Endothelial cell of umbilical vein (primary cell): ENCODE measurements around the gene SPDYE4. TPM values are rescaled to one million over a fixed set of nuclear protein-coding genes. Genes with fewer than 3 reads are reported as not detected.

Experiments used
- BruUV-seq: library from RNA; stranded (reverse); fragments of 400-500 nt; replicated peaks from 2 replicates; lab custom pipeline; 2021; lab: Mats Ljungman, UMichigan
- CTCF ChIA-PET: fragments of 300-600, 350-600 bp; sonication (Branson Sonifier 250); formaldehyde crosslinking; loops from one replicate; lab custom pipeline; 2021; ENCODE audit warnings: antibody characterized with exemption, inconsistent platforms; lab: Charles Lee
- POLR2A ChIA-PET: fragments of 300-600, 350-600 bp; sonication (Branson Sonifier 250); formaldehyde crosslinking; loops from one replicate; lab custom pipeline; 2021; ENCODE audit warnings: antibody characterized with exemption, inconsistent platforms; lab: Charles Lee
- DNase-seq: peaks from one replicate; pipeline ENCODE4 v3.0.0-alpha.2; 2011; ENCODE audit warnings: low read depth, low spot score
- FAIRE-seq: peaks from 2 replicates; lab custom pipeline; 2011; peaks lifted over from hg19 to GRCh38; lab: Jason Lieb, UNC
- H2AFZ ChIP-seq: 2 replicates; pipeline ENCODE4 v1.6.0; 2012; ENCODE audit warnings: low read depth, low read length, control low read depth, inconsistent platforms
- H3K27ac ChIP-seq: 2 replicates; pipeline ENCODE4 v1.5.1; 2011; ENCODE audit warnings: low read depth, mild to moderate bottlenecking, control low read depth, low read length, moderate library complexity; ENCODE audit not compliant: insufficient read depth
- H3K27me3 ChIP-seq, 2 experiments: 2 replicates each; pipeline versions ENCODE4 v1.6.0 to v1.6.1; 2011; ENCODE audit warnings: low read length in 2 of 2, mixed read lengths in 1 of 2; ENCODE audit not compliant: control insufficient read depth in 2 of 2, insufficient read depth in 2 of 2
- H3K36me3 ChIP-seq, 2 experiments: 2 replicates in 1 of 2; 3 replicates in 1 of 2; pipeline ENCODE4 v1.5.1; 2011; ENCODE audit warnings: low read length in 2 of 2, mild to moderate bottlenecking in 1 of 2, moderate library complexity in 1 of 2; ENCODE audit not compliant: control insufficient read depth in 2 of 2, insufficient read depth in 2 of 2; ENCODE audit errors: extremely low read depth in 1 of 2
- H3K4me1 ChIP-seq: 3 replicates; pipeline ENCODE4 v1.5.1; 2011; ENCODE audit warnings: mild to moderate bottlenecking, low read length; ENCODE audit not compliant: control insufficient read depth, insufficient read depth; ENCODE audit errors: extremely low read depth
- H3K4me2 ChIP-seq: 2 replicates; pipeline ENCODE4 v1.6.1; 2011; ENCODE audit warnings: low read length, control low read depth, mixed read lengths; ENCODE audit not compliant: insufficient read depth
- H3K4me3 ChIP-seq, 3 experiments: fragments of 200-600 bp in 1 of 3; sonication (generic), shearing (Covaris generic) in 1 of 3; replicated peaks in 1 of 3; 2 replicates each; pipeline ENCODE4 v1.5.1; 2011 to 2016; ENCODE audit warnings: control low read depth in 3 of 3, low read length in 3 of 3, mild to moderate bottlenecking in 2 of 3, inconsistent platforms in 1 of 3, low read depth in 1 of 3, moderate library complexity in 1 of 3; ENCODE audit not compliant: insufficient read depth in 1 of 3
- H3K79me2 ChIP-seq: 2 replicates; pipeline ENCODE4 v1.6.0; 2012; ENCODE audit warnings: low read length, inconsistent platforms; ENCODE audit not compliant: control insufficient read depth, insufficient read depth
- H3K9ac ChIP-seq: replicated peaks from 2 replicates; pipeline ENCODE3; 2011; ENCODE audit warnings: low read length, control low read depth; ENCODE audit not compliant: insufficient read depth; ENCODE audit errors: extremely low read depth
- H3K9me1 ChIP-seq: replicated peaks from 3 replicates; pipeline ENCODE4 v1.6.0; 2011; ENCODE audit warnings: mild to moderate bottlenecking, low read length; ENCODE audit not compliant: control insufficient read depth, insufficient read depth; ENCODE audit errors: extremely low read depth
- H3K9me3 ChIP-seq: replicated peaks from 2 replicates; pipeline ENCODE4 v1.5.1; 2012; ENCODE audit warnings: low read length, inconsistent platforms; ENCODE audit not compliant: control insufficient read depth, insufficient read depth
- H4K20me1 ChIP-seq: replicated peaks from 2 replicates; pipeline ENCODE3; 2011; ENCODE audit warnings: mild to moderate bottlenecking, low read length; ENCODE audit not compliant: control insufficient read depth, insufficient read depth; ENCODE audit errors: extremely low read depth
- EZH2 ChIP-seq: IDR thresholded peaks from 2 replicates; pipeline ENCODE4 v1.6.1; 2012; ENCODE audit warnings: borderline replicate concordance, low read depth, mild to moderate bottlenecking, moderate library complexity, low read length, inconsistent platforms; ENCODE audit not compliant: severe bottlenecking
- FOS ChIP-seq: IDR thresholded peaks from 2 replicates; pipeline ENCODE4 v1.6.1; 2011; ENCODE audit warnings: mild to moderate bottlenecking, low read length, moderate library complexity, borderline replicate concordance; ENCODE audit not compliant: insufficient read depth
- GATA2 ChIP-seq: IDR thresholded peaks from 2 replicates; pipeline ENCODE4 v1.7.0; 2011; ENCODE audit warnings: low read depth, mild to moderate bottlenecking, moderate library complexity, mixed read lengths, low read length; ENCODE audit not compliant: insufficient read length, insufficient read depth
- JUN ChIP-seq: IDR thresholded peaks from 2 replicates; pipeline ENCODE4 v1.6.1; 2011; ENCODE audit warnings: borderline replicate concordance, low read depth; ENCODE audit not compliant: insufficient read length, insufficient read depth
- MAX ChIP-seq: IDR thresholded peaks from 2 replicates; pipeline ENCODE4 v1.6.1; 2011; ENCODE audit not compliant: insufficient read depth, insufficient read length
- MYC ChIP-seq: IDR thresholded peaks from one replicate; pipeline ENCODE4 v1.6.1; 2011; ENCODE audit warnings: mild to moderate bottlenecking, low read depth, low read length
- POLR2A ChIP-seq: IDR thresholded peaks from 2 replicates; pipeline ENCODE4 v1.6.1; 2012; ENCODE audit warnings: low read depth, mild to moderate bottlenecking, control low read depth, low read length
- POLR2AphosphoS5 ChIP-seq: IDR thresholded peaks from 2 replicates; pipeline ENCODE4 v1.6.1; 2012; ENCODE audit warnings: low read depth, mild to moderate bottlenecking, control low read depth, low read length, moderate library complexity; ENCODE audit not compliant: insufficient read depth
- dilution Hi-C: fragments of 300-500 bp; cut with MboI; formaldehyde crosslinking; loops from one replicate; pipeline ENCODE4 v1.15.0; 2019; ENCODE audit warnings: low sequenced_read_pairs; ENCODE audit not compliant: extremely low pct_ligation_motif_present
- intact Hi-C: fragments of 100-400 bp; cut with micrococcal nuclease; formaldehyde crosslinking; loops from one replicate; pipeline ENCODE4 v1.10.0; 2022
- polyA plus RNA-seq, 4 experiments: library from polyadenylated mRNA; depleted of rRNA in 3 of 4; stranded (reverse) in 3 of 4; unstranded in 1 of 4; fragments of >200 nt; gene quantifications; 2 replicates each; pipeline versions ENCODE4 v1.2.1 to v1.2.3, GENCODE V29; 2011 to 2012; ENCODE audit warnings: missing spikeins in 1 of 4
- total RNA-seq: library from RNA; stranded (reverse); gene quantifications from 2 replicates; pipeline ENCODE4 v1.2.3, GENCODE V29; 2021
- TF ChIP-seq, protein P1 (sequence below), 2 donors: IDR thresholded peaks; 1 replicate in 1 of 2; 2 replicates in 1 of 2; pipeline ENCODE4 v1.5.1; 2011; ENCODE audit warnings: low read length in 2 of 2, mild to moderate bottlenecking in 2 of 2, moderate library complexity in 2 of 2, control low read depth in 1 of 2, inconsistent platforms in 1 of 2, low read depth in 1 of 2; ENCODE audit not compliant: insufficient read depth in 1 of 2; ENCODE audit errors: extremely low read depth in 1 of 2

Gene SPDYE4
- total and polyA plus RNA-seq, 2 donors (not counting 3 experiments of a cell fraction or from before 2014, with no cell fraction given) = not detected

DNA sequence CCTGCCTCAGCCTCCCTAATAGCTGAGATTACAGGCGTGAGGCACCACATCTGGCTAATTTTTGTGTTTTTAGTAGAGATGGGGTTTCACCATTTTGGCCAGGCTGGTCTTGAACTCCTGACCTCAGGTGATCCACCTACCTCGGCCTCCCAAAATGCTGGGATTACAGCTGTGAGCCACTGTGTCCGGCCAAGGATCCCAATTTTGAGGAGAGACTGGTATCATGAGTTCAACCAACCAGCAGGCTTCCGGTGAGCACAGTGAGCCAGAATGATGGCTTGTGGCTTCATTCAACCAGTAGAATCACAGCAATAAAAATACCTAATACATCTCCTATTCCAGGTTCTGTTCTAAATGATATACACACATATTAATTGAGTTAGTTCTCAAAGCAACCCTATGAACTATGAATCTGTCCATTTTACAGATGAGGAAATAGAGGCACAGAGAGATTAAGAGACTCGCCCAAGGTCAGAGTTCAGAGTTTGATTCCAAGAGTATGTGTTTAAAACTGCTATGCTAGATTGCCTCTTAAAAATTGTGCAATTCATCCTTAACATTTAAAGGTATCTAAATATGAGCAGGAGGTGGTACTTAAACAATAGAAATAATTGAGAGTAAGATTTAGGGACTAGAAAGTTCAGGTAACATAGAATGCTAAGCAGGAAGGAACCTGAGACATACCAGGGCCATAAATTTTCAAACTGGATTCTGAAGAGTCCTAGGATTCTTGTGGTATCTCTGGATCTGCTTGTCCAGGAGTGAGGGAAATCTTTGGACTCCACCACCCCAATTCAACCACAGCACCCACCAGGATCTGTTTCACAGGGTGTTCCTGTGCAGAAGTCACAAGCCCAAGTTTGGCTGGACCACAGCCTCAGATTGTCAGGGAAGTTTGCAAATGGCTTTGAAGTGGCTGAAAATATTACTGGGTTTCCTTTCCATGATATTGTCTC lies 38.8 kb downstream of the SPDYE4 start:
- Histone ChIP-seq H3K36me3 (no peaks in the 10 kb centered on the region), H3K79me2 (no peaks in the 10 kb centered on the region), H3K4me2 (no peak overlapping the region), H3K27ac (no peak overlapping the region), H3K9me3 (no peaks in the 10 kb centered on the region), H4K20me1 (no peaks in the 10 kb centered on the region), H3K4me1 (no peaks in the 10 kb centered on the region), H3K4me3 (no peak overlapping the region), H3K27me3 (no peaks in the 10 kb centered on the region), H3K9ac (no peak overlapping the region), H2AFZ (no peak overlapping the region), H3K9me1 (no peaks in the 10 kb centered on the region)
- DNase-seq (no peak), FAIRE-seq (no peak)
- intact Hi-C loops = no loop called here
- POLR2A ChIA-PET = no interaction called here
- BruUV-seq = no TSS peak
- TF ChIP-seq POLR2AphosphoS5 (no peak), EZH2 (no peak), POLR2A (no peak), GATA2 (no peak), FOS (no peak), JUN (no peak), MAX (no peak), MYC (no peak)
- TF ChIP-seq, protein P1, sequence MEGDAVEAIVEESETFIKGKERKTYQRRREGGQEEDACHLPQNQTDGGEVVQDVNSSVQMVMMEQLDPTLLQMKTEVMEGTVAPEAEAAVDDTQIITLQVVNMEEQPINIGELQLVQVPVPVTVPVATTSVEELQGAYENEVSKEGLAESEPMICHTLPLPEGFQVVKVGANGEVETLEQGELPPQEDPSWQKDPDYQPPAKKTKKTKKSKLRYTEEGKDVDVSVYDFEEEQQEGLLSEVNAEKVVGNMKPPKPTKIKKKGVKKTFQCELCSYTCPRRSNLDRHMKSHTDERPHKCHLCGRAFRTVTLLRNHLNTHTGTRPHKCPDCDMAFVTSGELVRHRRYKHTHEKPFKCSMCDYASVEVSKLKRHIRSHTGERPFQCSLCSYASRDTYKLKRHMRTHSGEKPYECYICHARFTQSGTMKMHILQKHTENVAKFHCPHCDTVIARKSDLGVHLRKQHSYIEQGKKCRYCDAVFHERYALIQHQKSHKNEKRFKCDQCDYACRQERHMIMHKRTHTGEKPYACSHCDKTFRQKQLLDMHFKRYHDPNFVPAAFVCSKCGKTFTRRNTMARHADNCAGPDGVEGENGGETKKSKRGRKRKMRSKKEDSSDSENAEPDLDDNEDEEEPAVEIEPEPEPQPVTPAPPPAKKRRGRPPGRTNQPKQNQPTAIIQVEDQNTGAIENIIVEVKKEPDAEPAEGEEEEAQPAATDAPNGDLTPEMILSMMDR (IDR thresholded peaks at IDR 0.05; ENCODE audit: extremely low read depth in 1 of 2, insufficient read depth in 1 of 2, low read depth in 1 of 2, low read length in 2 of 2) = no peak
- CTCF ChIA-PET = no interaction called here
- dilution Hi-C loops = no loop called here
